Epidermal melanocyte (primary cell): Measurements from ENCODE around the gene EPHX1.
"Not testable (repeated sequence)": the region's sequence is repeated elsewhere in the genome, so short reads cannot be mapped to it uniquely, and the experiment has no call there.

Experiments
- DNase-seq: peaks from one replicate; pipeline ENCODE4 v3.0.0; 2011; ENCODE audit warnings: low spot score; ENCODE audit not compliant: insufficient read length

The EPHX1 gene

GRCh38 chr1:225809842-225810578 lies at the start of gene EPHX1:
Gene EPHX1, plus strand, starts transcription at chr1:225810124. Its CDS starts 18,606 bp downstream, at chr1:225828730.
- DNase-seq: peak; percentile 96

DNA sequence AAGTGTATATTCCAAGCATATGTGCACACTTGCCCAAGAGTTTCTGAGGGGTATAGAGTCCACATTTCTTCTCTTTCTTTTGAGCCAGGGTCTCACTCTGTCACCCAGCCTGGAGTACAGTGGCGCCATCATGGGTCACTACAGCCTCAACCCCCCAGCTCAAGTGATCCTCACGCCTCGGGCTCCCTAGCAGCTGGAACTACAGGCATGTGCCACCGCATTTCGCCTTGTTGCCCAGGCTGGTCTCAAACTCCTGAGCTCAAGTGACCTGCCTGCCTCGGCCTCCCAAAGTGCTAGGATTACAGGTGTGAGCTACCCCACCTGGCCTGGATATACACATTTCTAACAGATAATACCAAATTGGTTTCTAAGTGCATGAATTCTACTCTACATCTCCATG lies 49.4 kb upstream of the EPHX1 start:
- DNase-seq: no peak

DNA sequence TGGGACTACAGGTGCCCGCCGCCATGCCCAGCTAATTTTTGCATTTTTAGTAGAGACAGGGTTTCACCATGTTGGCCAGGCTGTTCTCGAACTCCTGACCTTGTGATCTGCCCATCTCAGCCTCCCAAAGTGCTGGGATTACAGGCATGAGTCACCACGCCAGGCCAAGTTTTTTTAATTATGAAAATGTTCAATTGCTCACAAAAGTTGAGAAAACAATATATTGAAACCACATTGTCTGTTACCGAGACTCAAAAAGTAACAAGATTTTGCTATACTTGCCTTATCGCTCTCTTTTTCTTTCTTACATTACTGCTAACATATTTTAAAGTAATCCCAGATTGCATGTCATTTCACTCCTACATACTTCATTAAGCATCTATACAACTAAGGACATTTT lies 48.5 kb upstream of the EPHX1 start:
- DNase-seq: not testable (repeated sequence)

DNA sequence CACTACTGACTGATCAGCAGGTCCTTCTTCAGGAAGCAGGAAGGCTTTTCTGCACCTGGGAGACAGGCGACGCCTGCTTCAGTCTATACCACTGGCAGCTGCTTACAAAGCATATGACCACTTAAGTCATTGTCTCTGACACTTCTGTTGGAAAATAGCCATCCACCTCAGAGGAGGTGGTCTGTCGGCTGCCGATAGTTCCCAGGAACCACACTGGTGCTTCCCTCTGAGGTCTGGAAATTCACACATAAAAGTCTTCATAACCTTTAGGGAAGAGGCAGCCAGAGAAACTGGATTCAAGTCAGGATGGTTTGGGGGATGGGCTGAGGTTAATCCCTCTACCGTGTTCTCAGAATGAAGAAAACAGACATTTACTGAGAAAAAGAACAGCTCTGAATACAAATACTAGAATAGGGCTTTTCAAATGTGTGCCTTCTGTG lies 47.9 kb upstream of the EPHX1 start:
- DNase-seq: no peak

- DNase-seq: no peak
Measured at GRCh38 chr1:225762444-225762843, 47.5 kb upstream of the EPHX1 start.

- DNase-seq: no peak
Measured at GRCh38 chr1:225763716-225764548, 46.0 kb upstream of the EPHX1 start.

GRCh38 chr1:225765982-225766674 lies 43.8 kb upstream of the EPHX1 start:
- no peak for DNase-seq

- DNase-seq: peak; percentile 66
Measured at GRCh38 chr1:225766967-225767633, 42.8 kb upstream of the EPHX1 start.

DNA sequence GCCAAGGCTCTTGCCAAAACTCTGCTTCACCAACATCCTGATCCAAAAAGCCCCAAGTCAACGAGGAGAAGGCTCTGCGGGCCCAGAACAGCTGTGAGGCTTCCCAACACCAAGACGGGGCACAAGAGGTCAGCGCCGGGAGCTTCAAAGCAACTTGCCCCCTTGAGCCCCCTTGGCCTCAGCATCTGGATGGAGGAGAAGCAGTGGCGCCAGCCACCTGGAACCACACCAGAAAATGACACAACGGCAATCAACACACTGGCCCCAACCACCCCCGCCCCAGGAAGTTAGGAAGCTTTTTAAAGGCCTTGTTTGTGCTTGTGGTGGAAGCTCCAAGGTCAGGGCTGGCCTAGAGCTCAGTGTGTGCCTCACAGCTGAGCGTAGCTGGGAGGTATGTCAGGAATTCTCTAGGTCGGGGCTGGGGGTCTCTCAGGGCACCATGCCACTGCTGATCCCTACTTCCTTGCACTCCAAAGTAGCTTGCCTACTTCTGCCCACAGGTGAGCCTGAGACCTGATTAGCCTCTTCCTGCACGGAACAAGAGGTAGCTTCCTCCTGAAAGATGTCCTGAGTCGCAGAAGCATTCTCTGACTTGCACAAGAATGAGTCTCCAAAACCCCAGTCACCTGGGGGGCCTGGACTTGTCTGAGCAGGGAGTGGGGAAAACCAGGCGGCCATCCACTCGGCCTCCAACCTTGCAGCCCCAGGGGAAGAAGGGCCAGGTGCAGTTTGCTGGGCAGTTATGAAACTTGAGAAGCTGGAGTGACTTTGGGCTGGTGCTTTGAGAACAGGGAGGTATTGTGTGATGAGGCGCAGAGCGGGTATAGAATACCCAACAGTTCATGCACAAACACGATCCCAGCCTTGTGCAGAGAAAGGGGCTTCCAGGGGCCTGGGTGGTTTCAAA lies 42.0 kb upstream of the EPHX1 start:
- no peak for DNase-seq

DNA sequence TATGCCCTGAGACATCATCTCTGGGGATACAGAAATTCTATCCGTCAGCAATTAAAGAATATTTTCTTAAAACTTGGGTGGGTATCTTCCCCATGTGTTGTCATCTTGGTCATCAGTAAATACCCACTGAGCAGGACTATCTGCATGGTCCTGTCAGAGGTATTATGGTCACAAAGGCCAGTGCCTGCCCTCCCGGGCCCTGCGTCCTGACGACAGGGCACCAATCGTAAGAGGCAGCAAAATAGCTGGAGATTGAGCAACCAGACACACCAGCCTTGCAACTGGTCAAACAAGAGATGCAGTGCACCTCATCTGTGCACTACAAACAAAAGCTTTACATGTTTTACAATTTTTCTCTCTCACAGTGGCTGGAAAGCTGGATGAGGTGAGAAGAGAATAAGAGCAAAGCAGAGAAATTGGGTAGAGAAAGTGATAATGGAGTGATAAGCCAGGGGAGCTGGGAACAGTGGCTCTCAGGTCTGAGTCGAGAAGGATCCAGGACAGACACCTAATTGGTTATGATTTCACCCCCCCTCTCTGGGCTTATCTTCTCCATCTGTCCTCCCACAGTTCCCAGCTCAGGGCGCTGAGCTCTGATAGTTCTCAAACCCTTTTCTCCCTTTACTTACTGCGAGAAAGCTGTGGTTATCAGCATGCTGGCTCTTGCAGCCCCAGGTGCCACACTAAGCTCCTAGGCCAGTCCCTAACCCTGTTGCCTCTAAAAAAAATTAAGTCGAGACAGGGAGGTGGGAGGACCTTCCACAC lies 41.1 kb upstream of the EPHX1 start:
- DNase-seq: no peak

DNA sequence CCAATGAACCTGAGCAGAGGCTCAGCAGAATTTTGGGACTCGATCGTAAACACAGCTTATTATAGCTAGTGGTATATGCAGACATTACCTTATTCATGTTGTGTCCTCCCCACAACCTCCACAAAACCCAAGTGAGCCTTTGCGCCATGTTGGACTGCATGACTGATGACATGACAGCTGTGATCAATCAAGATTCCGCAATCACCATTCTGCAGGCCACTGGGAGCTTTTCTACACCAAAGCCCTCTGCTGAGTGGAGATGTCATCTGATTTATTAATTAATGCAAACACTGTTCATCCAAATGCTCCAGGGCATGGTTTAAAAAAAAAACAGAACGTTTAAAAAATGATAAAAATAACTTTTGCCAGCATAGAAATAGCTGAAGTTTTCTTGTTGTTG lies 40.2 kb upstream of the EPHX1 start:
- DNase-seq: no peak

- DNase-seq: no peak
Measured at GRCh38 chr1:225770561-225771248, 39.2 kb upstream of the EPHX1 start.

DNA sequence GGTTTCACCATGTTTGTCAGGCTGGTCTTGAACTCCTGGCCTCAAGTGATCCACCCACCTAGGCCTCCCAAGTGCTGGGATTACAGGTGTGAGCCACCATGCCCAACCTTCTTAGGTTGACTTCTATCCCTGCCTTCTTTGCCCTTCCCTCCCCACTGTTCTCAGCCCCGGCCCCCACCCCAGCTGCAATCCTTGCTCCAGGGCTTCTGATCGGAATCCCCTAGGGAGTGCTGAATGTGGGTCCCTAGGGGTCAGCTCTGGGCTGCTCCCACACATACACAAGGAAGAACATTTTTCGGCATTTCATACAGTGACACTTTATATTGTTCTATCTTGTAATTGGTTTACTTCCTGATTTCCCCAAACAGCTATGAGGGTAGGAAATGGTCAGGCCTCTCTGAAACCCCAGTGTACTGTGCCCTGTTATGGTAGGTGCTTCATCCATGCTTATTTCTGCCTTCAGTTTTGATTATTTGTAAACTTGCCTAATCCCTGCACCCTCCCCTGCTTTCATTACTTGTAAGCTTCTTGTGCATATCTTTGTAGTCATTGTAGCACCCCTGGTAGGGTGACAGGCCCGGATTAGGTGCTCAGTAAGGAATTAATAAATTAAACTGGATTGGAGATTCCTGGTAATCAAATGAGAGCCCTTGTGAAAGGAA lies 38.1 kb upstream of the EPHX1 start:
- no peak for DNase-seq

GRCh38 chr1:225772323-225772768 lies 37.6 kb upstream of the EPHX1 start:
- DNase-seq: no peak

GRCh38 chr1:225772848-225773247 lies 37.1 kb upstream of the EPHX1 start:
- DNase-seq: no peak

GRCh38 chr1:225774281-225775147 lies 35.4 kb upstream of the EPHX1 start:
- DNase-seq: no peak

GRCh38 chr1:225776294-225776693 lies 33.6 kb upstream of the EPHX1 start:
- DNase-seq: no peak
